Stomach (tissue), 19 donors: ENCODE data around the gene MLXIPL. TPM values are rescaled to one million over a fixed set of nuclear protein-coding genes. Genes with fewer than 3 reads are reported as not detected.

Experiments
- DNase-seq, 2 donors: peaks; one replicate each; pipeline versions ENCODE4 v3.0.0 to v3.0.0-alpha.2; 2013 to 2019
- H3K27ac ChIP-seq, 5 donors: fragments of 200-600 bp in 4 of 5; sonication (generic) in 4 of 5; one replicate each; pipeline ENCODE4 v1.5.1; 2013 to 2019; ENCODE audit warnings: mild to moderate bottlenecking in 1 of 5, moderate library complexity in 1 of 5
- H3K27me3 ChIP-seq, 3 donors: fragments of 200-600 bp; sonication (generic); one replicate each; pipeline ENCODE4 v1.5.1; 2017 to 2019; ENCODE audit warnings: mixed run types in 1 of 3
- H3K36me3 ChIP-seq, 4 donors: fragments of 200-600 bp; sonication (generic); 1 replicate in 3 of 4; 2 replicates in 1 of 4; pipeline ENCODE4 v1.5.1; 2016 to 2019
- H3K4me1 ChIP-seq, 4 donors: fragments of 200-600 bp; sonication (generic); one replicate each; pipeline ENCODE4 v1.5.1; 2016 to 2019
- H3K4me3 ChIP-seq, 4 donors: fragments of 200-600 bp; sonication (generic) in 3 of 4; one replicate each; pipeline ENCODE4 v1.5.1; 2016 to 2019; ENCODE audit warnings: mild to moderate bottlenecking in 1 of 4
- H3K9me3 ChIP-seq, 4 donors: fragments of 200-600 bp; sonication (generic); one replicate each; pipeline ENCODE4 v1.5.1; 2016 to 2019
- EP300 ChIP-seq: sonication (generic); formaldehyde crosslinking; IDR thresholded peaks from one replicate; pipeline ENCODE4 v1.6.1; 2017; ENCODE audit warnings: antibody characterized with exemption
- POLR2A ChIP-seq, 4 donors: fragments of 450-650 bp; IDR thresholded peaks; one replicate each; pipeline ENCODE4 v1.6.1; 2016; ENCODE audit warnings: antibody characterized with exemption in 4 of 4, control low read depth in 2 of 4, mild to moderate bottlenecking in 1 of 4, moderate library complexity in 1 of 4
- POLR2AphosphoS5 ChIP-seq, 3 donors: sonication (generic); formaldehyde crosslinking; IDR thresholded peaks; one replicate each; pipeline ENCODE4 v1.6.1; 2016; ENCODE audit warnings: antibody characterized with exemption in 3 of 3
- WGBS, 5 donors: extraction: QIAGEN DNeasy Blood & Tissue Kit in 3 of 5; methylation state at CpG; one replicate each; pipeline versions ENCODE4 v1.1.5 to v1.1.7; 2013 to 2018; 5-methylcytosine and 5-hydroxymethylcytosine counted together
- intact Hi-C: fragments of 100-400 bp; cut with DNase I; formaldehyde crosslinking; loops from one replicate; pipeline ENCODE4 v1.15.1; 2023; ENCODE audit warnings: low total_unique reads
- long read RNA-seq, 10 donors: transcript quantifications; one replicate each; lab custom pipeline, GENCODE V29; 2026
- polyA plus RNA-seq, 3 donors: library from polyadenylated mRNA; stranded (reverse); fragments of 200-250 nt; gene quantifications; one replicate each; pipeline ENCODE4 v1.2.3, GENCODE V29; 2013
- total RNA-seq, 5 donors: library from RNA; depleted of rRNA; stranded (reverse); fragments of >200 nt; gene quantifications; one replicate each; pipeline versions ENCODE4 v1.1.0 to v1.2.3, GENCODE V29; 2014 to 2016
- TF ChIP-seq, protein P1 (sequence below), 7 experiments: fragments of 450-650 bp in 4 of 7; fragments of 200-600 bp in 3 of 7; sonication (generic) in 3 of 7; IDR thresholded peaks; one replicate each; pipeline ENCODE4 v1.5.1; 2016 to 2019; ENCODE audit warnings: antibody characterized with exemption in 7 of 7, control low read depth in 2 of 7, mild to moderate bottlenecking in 1 of 7
- donor health status: healthy with polysubstance abuse.
- donor health status: Bipolar disorder and iron deficiency.
- donor health status: healthy.

Gene MLXIPL, protein sequence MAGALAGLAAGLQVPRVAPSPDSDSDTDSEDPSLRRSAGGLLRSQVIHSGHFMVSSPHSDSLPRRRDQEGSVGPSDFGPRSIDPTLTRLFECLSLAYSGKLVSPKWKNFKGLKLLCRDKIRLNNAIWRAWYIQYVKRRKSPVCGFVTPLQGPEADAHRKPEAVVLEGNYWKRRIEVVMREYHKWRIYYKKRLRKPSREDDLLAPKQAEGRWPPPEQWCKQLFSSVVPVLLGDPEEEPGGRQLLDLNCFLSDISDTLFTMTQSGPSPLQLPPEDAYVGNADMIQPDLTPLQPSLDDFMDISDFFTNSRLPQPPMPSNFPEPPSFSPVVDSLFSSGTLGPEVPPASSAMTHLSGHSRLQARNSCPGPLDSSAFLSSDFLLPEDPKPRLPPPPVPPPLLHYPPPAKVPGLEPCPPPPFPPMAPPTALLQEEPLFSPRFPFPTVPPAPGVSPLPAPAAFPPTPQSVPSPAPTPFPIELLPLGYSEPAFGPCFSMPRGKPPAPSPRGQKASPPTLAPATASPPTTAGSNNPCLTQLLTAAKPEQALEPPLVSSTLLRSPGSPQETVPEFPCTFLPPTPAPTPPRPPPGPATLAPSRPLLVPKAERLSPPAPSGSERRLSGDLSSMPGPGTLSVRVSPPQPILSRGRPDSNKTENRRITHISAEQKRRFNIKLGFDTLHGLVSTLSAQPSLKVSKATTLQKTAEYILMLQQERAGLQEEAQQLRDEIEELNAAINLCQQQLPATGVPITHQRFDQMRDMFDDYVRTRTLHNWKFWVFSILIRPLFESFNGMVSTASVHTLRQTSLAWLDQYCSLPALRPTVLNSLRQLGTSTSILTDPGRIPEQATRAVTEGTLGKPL
- total RNA-seq: 100 to 1,000 TPM in 1 of 5 donors, 10 to 100 TPM in 3, 1 to 10 TPM in 1; 4.4 to 102 (median 16.1) TPM
- polyA plus RNA-seq: 1 to 10 TPM; 2.4 to 3.1 (median 2.6) TPM
- long read RNA-seq, donor 1: 0 reads
- long read RNA-seq, donor 2, partial matches to known transcripts: 0 of 1 reads
- long read RNA-seq, donor 2, other reads (novel, unspliced or antisense): 0 of 1 reads
- long read RNA-seq, donor 3: 0 reads
- long read RNA-seq, donor 4: 0 reads
- long read RNA-seq, donor 5: 0 reads
- long read RNA-seq, donor 6: 0 reads
- long read RNA-seq, donor 7, partial matches to known transcripts: 16 of 16 reads
- long read RNA-seq, donor 7, other reads (novel, unspliced or antisense): 0 of 16 reads
- long read RNA-seq, donor 8: 0 reads
- long read RNA-seq, donor 9, partial matches to known transcripts: 69 of 84 reads
- long read RNA-seq, donor 9, other reads (novel, unspliced or antisense): 15 of 84 reads
- long read RNA-seq, donor 10: 0 reads

DNA sequence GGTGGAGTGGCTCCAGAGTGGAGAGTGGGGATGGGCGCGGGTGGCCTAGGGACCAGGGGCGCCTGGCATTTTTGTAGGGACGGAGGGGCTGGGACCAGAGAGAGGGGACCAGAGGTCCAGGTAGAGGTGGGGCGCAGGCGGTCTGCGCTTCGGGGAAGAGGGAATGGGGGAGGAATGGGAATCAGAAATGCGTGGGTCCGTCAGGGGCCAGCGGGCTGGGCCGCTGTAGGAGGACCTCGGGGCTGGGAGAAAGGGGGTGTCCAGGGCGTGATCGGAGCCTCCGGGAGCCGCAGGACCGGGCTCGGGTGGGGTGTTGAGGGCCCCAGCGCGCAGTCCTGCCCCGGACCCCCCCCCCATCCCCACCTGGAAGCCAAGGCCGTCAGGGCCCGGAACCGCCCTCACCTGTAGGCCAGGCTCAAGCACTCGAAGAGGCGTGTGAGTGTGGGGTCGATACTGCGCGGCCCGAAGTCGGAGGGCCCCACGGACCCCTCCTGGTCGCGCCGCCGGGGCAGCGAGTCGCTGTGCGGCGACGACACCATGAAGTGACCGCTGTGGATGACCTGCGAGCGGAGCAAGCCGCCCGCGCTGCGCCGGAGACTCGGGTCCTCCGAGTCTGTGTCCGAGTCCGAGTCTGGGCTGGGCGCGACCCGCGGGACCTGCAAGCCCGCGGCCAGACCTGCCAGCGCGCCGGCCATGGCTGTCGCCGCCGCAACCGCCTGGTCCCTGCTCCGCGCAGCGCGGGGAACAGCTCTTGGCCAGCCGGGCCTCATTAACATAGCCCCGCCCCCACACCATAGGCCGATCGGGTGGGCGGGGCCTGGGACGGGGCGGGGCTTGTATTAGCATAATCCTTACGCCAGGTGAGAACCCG lies at the start of gene MLXIPL:
Gene MLXIPL (minus strand): TSS at position 725 of the 871 bp plus-strand sequence. CDS start 30 bp downstream, at position 695.
- TF ChIP-seq POLR2A (IDR thresholded peaks at IDR 0.05) (no peak), POLR2AphosphoS5 (IDR thresholded peaks at IDR 0.05) (peak in 2 of 3 donors; percentile 27 to 65)
- WGBS, 5 donors: 2 to 5% (median 3%) methylated on average over 35 to 80 of the region's 80 CpGs
- Histone ChIP-seq H3K4me3 (peak within 1 kb of the TSS; percentile 46 to 63 (median 50)), H3K4me1 (peaks cover 17 to 25% (median 23%) of the 10 kb centered on the region in 4 donors), H3K9me3 (no peaks in the 10 kb centered on the region), H3K36me3 (no peaks in the 10 kb centered on the region), H3K27ac (peak within 1 kb of the TSS in 2 of 5 donors; percentile 34 to 37), H3K27me3 (peaks cover 11 to 85% (median 70%) of the 10 kb centered on the region in 3 donors)
- DNase-seq: peak; percentile 93
- intact Hi-C loops: no loop called here

DNA sequence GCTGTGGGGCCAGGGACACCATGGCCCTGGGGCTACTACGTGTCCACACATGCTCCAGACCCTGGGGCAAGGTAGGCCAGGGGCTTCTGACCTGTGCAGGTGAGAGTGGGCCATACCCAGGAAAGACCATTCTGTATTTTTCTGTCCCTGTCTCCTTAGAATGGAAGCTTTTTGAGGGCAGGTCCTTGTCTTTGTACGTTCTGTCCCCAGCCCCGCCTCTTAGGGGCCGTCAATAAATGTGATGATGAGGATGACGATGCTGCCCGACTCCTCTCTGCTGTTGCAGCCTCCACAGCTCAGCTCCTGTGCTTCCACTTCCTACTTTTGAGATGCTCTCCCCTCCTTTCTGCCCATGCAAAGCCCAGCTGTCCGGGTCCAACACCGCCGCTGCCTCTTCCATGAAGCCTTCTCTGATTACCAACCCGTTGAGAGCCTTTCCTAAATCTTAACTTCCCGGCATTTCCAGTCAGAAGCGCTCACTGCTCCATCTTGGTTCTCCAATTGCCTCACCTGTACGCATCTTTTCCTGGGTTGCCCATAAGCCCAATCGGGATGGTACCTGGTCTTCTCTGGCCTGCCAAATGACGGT lies 47.6 kb upstream of the MLXIPL start:
- DNase-seq: no peak
- TF ChIP-seq, protein P1, sequence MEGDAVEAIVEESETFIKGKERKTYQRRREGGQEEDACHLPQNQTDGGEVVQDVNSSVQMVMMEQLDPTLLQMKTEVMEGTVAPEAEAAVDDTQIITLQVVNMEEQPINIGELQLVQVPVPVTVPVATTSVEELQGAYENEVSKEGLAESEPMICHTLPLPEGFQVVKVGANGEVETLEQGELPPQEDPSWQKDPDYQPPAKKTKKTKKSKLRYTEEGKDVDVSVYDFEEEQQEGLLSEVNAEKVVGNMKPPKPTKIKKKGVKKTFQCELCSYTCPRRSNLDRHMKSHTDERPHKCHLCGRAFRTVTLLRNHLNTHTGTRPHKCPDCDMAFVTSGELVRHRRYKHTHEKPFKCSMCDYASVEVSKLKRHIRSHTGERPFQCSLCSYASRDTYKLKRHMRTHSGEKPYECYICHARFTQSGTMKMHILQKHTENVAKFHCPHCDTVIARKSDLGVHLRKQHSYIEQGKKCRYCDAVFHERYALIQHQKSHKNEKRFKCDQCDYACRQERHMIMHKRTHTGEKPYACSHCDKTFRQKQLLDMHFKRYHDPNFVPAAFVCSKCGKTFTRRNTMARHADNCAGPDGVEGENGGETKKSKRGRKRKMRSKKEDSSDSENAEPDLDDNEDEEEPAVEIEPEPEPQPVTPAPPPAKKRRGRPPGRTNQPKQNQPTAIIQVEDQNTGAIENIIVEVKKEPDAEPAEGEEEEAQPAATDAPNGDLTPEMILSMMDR (IDR thresholded peaks at IDR 0.05): no peak
- TF ChIP-seq EP300: no peak
- TF ChIP-seq POLR2AphosphoS5 (IDR thresholded peaks at IDR 0.05): no peak
- 90 to 94% (median 92%) methylated on average over 15 of the region's 15 CpGs for WGBS, 5 donors
- intact Hi-C loops: no loop called here
- Histone ChIP-seq H3K27me3 (peaks cover 0 to 15% (median 5%) of the 10 kb centered on the region in 3 donors), H3K4me3 (no peak overlapping the region), H3K27ac (no peak overlapping the region), H3K4me1 (peaks cover 18 to 22% (median 19%) of the 10 kb centered on the region in 4 donors), H3K36me3 (no peaks in the 10 kb centered on the region), H3K9me3 (no peaks in the 10 kb centered on the region)

DNA sequence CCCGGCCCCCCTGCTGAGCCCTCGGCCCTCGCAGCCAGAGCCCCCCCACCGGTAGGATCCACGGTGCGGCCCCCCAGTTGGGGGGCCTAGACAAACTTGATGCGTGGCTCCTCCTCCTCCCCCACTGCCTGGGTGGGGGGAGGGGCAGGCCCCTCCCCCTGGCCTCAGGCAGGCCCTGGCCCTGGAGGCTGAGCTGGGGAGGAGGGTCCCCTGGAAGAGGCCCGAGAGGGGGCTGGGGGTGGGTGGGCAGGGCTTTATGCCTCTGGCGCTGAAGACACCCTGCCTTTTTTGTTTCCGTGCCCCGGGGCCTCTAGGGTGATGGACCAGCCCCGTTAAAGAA lies 47.0 kb upstream of the MLXIPL start:
- TF ChIP-seq POLR2A (IDR thresholded peaks at IDR 0.05): no peak
- TF ChIP-seq POLR2AphosphoS5 (IDR thresholded peaks at IDR 0.05): no peak
- TF ChIP-seq, protein P1 (IDR thresholded peaks at IDR 0.05): no peak
- no peak for TF ChIP-seq EP300
- no peak overlapping the region for H3K4me3 ChIP-seq
- no peaks in the 10 kb centered on the region for H3K36me3 ChIP-seq
- H3K4me1 ChIP-seq: peaks cover 18 to 24% (median 19%) of the 10 kb centered on the region in 4 donors
- WGBS, 5 donors: 46 to 68% (median 50%) methylated on average over 4 to 12 of the region's 12 CpGs
- no peak overlapping the region for H3K27ac ChIP-seq
- no peak for DNase-seq
- H3K27me3 ChIP-seq: peaks cover 0 to 15% (median 5%) of the 10 kb centered on the region in 3 donors
- no peaks in the 10 kb centered on the region for H3K9me3 ChIP-seq
- intact Hi-C loops: no loop called here
